HG03439 (cell line): ENCODE measurements around the gene FRG2C.
A peak's percentile ranks its signal among the peaks of the same experiment; 100 is the strongest.
"Not testable (repeated sequence)": the region's sequence is repeated elsewhere in the genome, so short reads cannot be mapped to it uniquely, and the experiment has no call there.

Source experiments
- ATAC-seq: cut with Tn5 transposase; IDR thresholded peaks from one replicate; pipeline ENCODE4 v1.9.1; 2021; ENCODE audit warnings: mild to moderate bottlenecking, moderate library complexity; ENCODE audit not compliant: unreplicated experiment

Gene FRG2C

DNA sequence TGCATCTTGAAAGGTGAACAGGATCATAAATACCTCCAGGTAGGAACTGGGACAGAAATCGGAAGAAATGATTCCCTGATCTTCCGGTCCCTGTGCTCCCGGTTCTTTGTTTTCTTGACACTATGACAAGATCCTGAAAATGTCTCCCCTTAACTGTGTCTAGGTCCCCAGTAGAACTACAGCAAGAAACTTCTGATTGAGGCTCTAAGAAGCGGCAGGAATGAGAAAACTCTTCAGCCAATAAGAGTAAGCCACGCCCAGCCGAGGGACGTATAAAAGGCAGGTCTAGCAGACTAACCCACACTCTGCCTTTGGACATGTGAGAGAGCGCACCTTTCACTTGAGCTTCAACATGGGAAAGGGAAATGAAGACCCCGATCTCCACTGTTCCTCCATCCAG is at the start of gene FRG2C:
TSS of gene FRG2C (plus strand) at position 301 of the 400 bp plus-strand sequence. CDS start at position 353, 52 bp downstream.
- ATAC-seq = not testable (repeated sequence)

- ATAC-seq = not testable (repeated sequence)
Measured at GRCh38 chr3:75618666-75619305, 45.3 kb upstream of the FRG2C start.

DNA sequence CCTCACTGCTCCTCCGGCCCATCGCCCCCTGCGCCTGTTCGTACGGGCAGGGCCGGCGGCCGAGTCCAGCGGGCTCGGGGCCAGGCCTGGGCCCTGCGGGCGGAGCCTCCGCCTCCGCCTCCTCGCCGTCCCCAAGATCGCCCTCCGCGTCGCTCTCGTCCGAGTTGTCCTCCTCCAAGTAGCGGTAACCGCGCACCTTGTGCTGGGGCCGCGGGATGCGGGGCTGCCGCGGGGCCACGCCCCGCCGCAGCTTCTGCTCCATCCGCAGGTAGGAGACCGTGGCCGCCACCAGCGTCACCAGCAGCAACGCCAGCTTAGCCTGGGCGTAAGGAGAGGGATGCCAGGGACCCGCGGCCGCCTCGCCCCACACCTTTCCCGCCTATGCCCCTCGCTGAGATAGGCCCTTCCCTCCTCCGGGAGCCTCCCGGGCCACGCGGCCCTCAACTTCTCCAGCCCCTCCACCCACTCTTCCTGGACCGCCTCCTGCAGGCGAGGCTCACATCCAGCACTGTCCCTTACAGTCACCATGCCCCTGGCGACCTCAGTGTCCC is 44.6 kb upstream of the FRG2C start:
- ATAC-seq = not testable (repeated sequence)

GRCh38 chr3:75621772-75622171 is 42.4 kb upstream of the FRG2C start:
- ATAC-seq = not testable (repeated sequence)

GRCh38 chr3:75623656-75624055 is 40.5 kb upstream of the FRG2C start:
- ATAC-seq = not testable (repeated sequence)

DNA sequence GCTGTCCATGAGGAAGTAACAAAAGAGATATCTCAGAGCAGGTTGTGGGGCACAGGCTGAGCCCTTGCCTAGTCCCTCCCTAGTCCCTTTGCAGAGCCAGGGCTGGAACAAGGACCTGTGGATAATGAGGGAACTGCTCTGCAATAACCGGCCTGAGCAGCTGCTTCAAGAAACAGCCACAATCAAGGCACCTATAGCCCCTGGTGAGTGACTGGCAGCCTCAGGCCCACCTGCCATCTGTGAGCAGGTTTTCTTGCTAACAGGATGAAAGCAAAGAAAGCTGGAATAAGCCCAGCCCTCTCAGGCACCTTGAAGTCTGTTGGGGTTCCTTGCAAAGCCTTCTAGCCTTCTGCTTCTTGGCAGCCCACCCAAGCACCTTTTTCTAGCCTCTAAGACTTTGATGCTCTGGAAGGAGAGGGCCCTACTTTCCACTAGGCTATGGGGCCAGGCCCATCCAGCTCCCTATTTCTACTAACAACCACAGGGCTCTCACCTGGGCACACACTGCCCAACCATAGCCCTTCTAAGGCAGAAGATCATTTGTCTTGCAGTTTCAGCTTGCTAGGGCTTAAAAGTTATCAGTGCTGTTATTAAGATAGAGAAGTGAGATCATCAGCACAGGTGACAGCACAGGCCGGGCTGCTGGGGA is 33.1 kb upstream of the FRG2C start:
- ATAC-seq = not testable (repeated sequence)

GRCh38 chr3:75631541-75631940 is 32.6 kb upstream of the FRG2C start:
- no peak for ATAC-seq

DNA sequence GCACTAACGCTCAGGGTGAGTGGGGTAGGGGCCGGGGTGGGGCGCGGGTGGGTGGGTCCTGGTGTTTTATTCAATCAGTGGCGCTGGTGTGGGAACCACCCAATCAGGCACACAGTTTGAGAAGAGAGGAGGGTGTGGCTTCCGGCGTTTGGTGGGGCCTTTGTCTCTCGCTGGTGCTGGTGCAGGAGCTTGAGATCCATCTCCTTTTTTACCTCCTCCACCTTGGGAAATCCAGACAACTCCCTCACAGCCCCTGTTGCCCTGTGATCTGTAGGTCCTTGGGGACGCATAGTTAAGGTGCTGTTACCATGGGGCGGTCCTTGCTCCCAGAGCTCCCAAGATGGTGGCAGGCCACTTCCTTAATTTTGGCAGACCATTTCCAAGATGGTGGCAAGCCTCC is 25.2 kb upstream of the FRG2C start:
- not testable (repeated sequence) for ATAC-seq

DNA sequence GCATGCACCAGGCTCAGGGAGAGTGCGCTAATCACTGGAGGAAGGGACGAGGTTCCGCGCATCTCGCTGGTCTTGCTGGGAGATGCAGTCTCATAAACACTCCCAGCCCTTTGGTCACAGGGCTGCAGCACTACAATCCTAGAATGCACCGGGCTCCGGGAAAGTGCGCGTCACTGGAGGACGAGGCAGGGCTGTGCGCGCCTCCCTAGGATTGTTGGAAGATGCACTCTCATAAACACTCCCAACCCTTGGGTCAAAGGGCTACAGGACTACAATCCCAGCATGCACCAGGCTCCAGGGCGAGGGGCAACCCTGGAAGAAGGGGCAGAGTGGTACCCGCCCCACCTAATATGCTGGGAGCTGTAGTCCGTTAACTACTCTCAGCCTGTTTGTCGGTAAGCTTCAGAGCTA is 23.0 kb upstream of the FRG2C start:
- ATAC-seq = not testable (repeated sequence)

DNA sequence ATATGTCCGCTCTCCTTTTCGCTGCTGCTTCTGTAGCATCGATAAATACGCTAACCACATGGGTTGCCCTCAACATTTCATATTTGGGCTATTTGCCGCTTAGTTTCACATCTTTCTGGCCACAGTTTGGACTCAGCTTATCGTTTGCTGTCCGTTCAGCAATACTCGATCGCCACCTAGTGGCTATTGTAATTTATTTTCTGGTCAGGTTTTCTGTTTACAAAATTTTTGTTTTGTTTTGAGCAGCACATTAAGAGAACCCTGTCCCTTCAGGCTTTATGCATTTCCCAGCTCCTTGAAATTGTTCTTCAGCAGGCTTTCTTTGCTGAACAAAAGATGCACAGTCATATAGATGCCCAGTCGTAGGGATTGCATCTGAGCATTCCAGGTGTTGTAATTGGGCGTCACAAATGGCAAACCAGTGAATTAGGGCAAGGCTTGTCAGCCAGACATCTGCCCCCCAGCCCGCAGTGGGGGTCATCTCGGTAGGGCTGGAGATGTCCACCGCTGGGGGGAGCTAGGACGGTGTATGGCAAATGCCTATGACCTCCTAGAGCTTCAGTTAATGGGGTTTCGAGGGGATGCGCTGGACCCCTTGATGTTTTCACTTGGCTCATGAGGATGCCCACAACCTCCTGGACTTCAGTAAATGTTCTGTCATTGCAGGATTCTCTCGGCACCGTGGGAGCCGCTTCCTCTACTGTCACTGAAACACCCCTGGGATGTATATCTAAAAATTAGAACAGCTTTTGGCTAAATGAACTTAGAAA is 20.9 kb upstream of the FRG2C start:
- ATAC-seq = not testable (repeated sequence)

GRCh38 chr3:75645548-75645947 is 18.6 kb upstream of the FRG2C start:
- not testable (repeated sequence) for ATAC-seq

GRCh38 chr3:75650191-75650590 is 13.9 kb upstream of the FRG2C start:
- ATAC-seq = no peak

DNA sequence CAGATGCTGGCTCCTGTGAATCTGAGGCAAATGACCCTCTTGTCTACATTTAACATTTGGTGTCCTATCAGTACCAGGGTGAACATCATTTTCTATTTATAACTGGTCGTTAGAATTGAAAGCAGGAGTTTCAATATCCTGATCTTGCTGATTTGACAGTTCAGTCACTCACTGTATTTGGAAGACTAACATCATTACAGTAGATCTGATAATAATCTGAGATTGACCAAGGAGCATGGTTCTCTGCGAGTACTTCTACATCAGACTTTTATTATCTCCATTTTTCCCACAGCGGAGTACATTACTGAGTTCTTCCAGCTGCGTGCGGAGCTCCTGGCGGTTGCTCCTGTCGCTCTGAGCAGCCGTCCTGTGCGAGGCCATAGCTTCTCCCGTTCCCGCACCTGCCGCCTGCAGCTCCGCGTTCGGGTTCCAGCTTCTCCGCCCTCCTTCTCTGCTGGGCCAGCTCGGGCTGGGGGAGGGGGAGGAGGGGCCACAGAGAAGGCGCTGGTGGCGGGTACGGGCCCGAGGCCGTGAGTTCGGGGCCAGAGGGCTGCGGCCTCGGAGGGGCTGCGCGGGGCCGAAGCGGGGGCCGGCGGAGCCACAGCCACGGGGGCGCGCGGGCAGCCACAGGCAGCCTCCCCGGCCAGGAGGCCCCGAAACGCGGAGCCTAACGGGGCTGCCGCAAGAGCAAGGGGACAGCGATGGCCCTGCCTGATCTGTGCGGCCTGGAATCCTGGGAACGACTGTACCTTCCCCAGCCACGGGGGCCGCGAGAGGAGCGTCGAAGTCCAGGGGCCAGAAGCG is 8.8 kb upstream of the FRG2C start:
- ATAC-seq = not testable (repeated sequence)

DNA sequence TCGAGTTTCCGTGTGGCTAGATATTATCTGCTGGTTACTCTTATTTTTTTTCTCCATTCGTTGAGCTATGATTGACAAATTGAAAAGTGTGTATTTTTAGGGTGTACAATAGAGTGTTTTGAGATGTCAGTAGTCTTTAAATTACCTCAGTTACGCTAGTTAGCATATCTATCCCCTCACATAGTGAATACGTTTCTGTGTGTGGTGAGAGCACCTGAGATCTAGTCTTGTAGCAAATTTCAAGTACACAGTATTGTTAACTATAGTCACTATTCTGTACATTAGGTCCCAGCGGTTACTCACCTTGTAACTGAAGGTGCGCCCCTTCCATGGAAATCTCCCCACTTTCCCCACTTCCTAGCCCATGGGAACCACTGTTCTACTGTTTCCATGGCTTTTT is 8.2 kb upstream of the FRG2C start:
- not testable (repeated sequence) for ATAC-seq

DNA sequence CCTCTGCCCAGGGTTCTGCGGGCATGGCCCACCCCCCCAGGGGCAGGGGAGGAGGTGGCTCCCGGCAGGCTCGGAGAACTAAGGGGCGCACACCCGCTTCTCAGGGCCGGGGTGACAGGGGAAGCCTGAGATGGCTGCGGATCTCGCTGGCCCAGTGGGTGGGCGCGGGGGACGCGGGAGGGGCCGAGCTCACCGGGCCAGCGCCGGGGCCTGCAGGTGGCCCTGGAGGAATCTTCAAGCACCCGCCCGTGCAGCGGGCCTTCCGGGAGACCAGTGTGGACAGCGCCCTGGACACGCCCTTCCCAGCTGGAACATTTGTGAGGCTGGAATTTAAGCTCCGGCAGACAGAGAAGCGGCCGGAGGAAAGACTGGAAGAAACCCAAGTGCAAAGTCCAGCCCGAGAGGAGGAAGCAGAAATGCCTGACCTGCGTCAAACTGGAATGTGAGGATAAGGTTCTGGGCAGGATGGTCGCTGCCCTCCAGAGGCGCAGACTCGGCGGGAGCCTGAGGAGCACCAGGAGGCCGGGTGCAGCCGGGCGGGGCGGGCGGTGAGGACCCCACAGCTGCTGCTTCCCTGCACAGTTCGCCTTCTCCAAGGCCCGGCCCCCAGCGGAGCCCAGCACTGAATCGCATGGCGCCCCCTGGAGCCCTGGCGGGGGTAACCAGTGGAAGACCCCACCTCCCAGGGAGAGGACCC is 5.6 kb upstream of the FRG2C start:
- ATAC-seq = not testable (repeated sequence)

DNA sequence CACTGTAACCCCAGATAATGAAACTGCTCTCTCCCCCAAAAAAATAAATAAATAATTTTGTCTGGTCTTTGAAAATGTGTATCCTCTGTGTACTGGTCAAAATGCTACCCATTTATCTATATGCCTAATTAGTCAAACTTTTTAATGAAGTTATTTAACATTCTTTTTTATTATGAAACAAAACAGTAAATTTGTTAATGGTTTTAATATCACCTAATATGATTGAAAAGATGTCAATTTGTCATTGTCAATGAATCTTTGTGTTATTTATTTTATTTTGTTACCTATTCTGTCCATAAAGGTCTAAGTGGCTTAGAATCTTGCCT is 5.1 kb upstream of the FRG2C start:
- not testable (repeated sequence) for ATAC-seq

DNA sequence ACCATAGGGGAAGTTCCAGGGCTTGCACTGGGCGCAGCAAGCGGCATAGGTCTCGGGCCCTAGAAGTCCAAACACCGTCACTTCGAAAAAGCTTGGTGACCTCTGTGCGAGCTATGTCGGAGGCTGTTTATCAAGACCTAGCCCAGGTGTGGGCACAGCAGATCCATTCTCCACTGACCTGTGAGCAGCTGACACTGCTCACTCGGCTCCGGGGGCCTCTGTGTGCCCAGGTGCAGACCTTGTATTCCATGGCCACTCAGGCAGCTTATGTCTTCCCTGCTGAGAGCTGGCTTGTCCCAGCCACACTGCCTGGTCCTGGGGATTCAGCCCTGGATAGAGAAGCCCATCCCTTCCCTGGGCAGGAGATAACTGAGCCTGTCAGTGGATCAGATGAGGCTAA is 1.5 kb downstream of the FRG2C start:
- ATAC-seq = not testable (repeated sequence)

- not testable (repeated sequence) for ATAC-seq
Measured at GRCh38 chr3:75667757-75668701, 3.9 kb downstream of the FRG2C start.

GRCh38 chr3:75668759-75669347 is 4.7 kb downstream of the FRG2C start:
- ATAC-seq = peak; percentile 65
